ENCODE measurements around the gene NCOA7.

- TF ChIP-seq CTCF (IDR thresholded peaks at IDR 0.05; ENCODE audit: insufficient read depth, low read length, poor library complexity, severe bottlenecking) (no peak), EZH2phosphoT487 (conservative IDR thresholded peaks at IDR 0.05; ENCODE audit: low read length) (no peak)
Measured at GRCh38 chr6:125753937-125754259, 36.9 kb upstream of the NCOA7 start.

Measured in SU-DHL-6 (cell line).